WTC11 (cell line): ENCODE data around the gene RHOB. TPM values are rescaled to one million over a fixed set of nuclear protein-coding genes. Genes with fewer than 3 reads are reported as not detected.

Experiments used
- ATAC-seq: fragments of 200-7000 bp; cut with Tn5 transposase; 2 replicates; pipeline ENCODE4 v1.10.0; 2021; ENCODE audit warnings: mild to moderate bottlenecking, moderate library complexity
- CTCF ChIA-PET: fragments of 300-600 bp; sonication (Branson Sonifier 250); formaldehyde crosslinking; loops from one replicate; lab custom pipeline; 2021; ENCODE audit warnings: antibody characterized with exemption; lab: Charles Lee
- POLR2A ChIA-PET: fragments of 350-600 bp; sonication (Branson Sonifier 250); formaldehyde crosslinking; loops from one replicate; lab custom pipeline; 2021; ENCODE audit warnings: antibody characterized with exemption; lab: Charles Lee
- DNase-seq: peaks from one replicate; pipeline ENCODE4 v3.0.0; 2021; ENCODE audit warnings: low spot score
- H3K27ac Mint-ChIP-seq: 2 replicates; pipeline ENCODE4 v1.8.0; 2021; ENCODE audit warnings: mixed read lengths
- H3K27me3 Mint-ChIP-seq: 2 replicates; pipeline ENCODE4 v1.8.0; 2021; ENCODE audit warnings: low read depth, mild to moderate bottlenecking, moderate library complexity, mixed read lengths
- H3K36me3 Mint-ChIP-seq: 2 replicates; pipeline ENCODE4 v1.8.0; 2021; ENCODE audit warnings: mixed read lengths
- H3K4me1 Mint-ChIP-seq: 2 replicates; pipeline ENCODE4 v1.8.0; 2022; ENCODE audit warnings: mixed read lengths
- H3K4me3 Mint-ChIP-seq: 2 replicates; pipeline ENCODE4 v1.8.0; 2021; ENCODE audit warnings: mild to moderate bottlenecking, moderate library complexity, mixed read lengths
- H3K9me3 Mint-ChIP-seq: 2 replicates; pipeline ENCODE4 v1.8.0; 2021; ENCODE audit warnings: mixed read lengths
- AR ChIP-seq: fragments of 250-450 bp; sonication (Bioruptor Pico); IDR thresholded peaks from 2 replicates; pipeline ENCODE4 v1.9.0; 2021; ENCODE audit warnings: mild to moderate bottlenecking
- ARID4B ChIP-seq: sonication (generic); formaldehyde crosslinking; IDR thresholded peaks from 2 replicates; pipeline ENCODE4 v1.8.0; 2023; ENCODE audit warnings: missing genetic modification reagents, mild to moderate bottlenecking, borderline replicate concordance
- CDX4 ChIP-seq: fragments of 250-450 bp; sonication (Bioruptor Pico); IDR thresholded peaks from 2 replicates; pipeline ENCODE4 v1.9.0; 2021; ENCODE audit warnings: moderate library complexity, mild to moderate bottlenecking, inconsistent platforms, borderline replicate concordance
- ESRRA ChIP-seq: sonication (generic); formaldehyde crosslinking; IDR thresholded peaks from 2 replicates; pipeline ENCODE4 v1.8.1; 2022; ENCODE audit warnings: mild to moderate bottlenecking, missing genetic modification reagents, borderline replicate concordance
- ETV6 ChIP-seq: sonication (generic); formaldehyde crosslinking; IDR thresholded peaks from 2 replicates; pipeline ENCODE4 v1.8.1; 2022; ENCODE audit warnings: mild to moderate bottlenecking, missing genetic modification reagents
- FOXK1 ChIP-seq: sonication (generic); formaldehyde crosslinking; IDR thresholded peaks from 2 replicates; pipeline ENCODE4 v1.8.0; 2022; ENCODE audit warnings: mild to moderate bottlenecking, moderate library complexity, missing genetic modification reagents
- GABPB1 ChIP-seq: sonication (generic); formaldehyde crosslinking; IDR thresholded peaks from 2 replicates; pipeline ENCODE4 v1.8.1; 2023; ENCODE audit warnings: mild to moderate bottlenecking, missing genetic modification reagents
- NFE2L1 ChIP-seq: sonication (generic); formaldehyde crosslinking; IDR thresholded peaks from 2 replicates; pipeline ENCODE4 v1.8.1; 2023; ENCODE audit warnings: missing genetic modification reagents
- RORB ChIP-seq: fragments of 250-450 bp; sonication (Bioruptor Pico); IDR thresholded peaks from 2 replicates; pipeline ENCODE4 v1.9.0; 2021; ENCODE audit warnings: mild to moderate bottlenecking
- TEAD1 ChIP-seq: sonication (generic); formaldehyde crosslinking; IDR thresholded peaks from 2 replicates; pipeline ENCODE4 v1.8.0; 2022; ENCODE audit warnings: mild to moderate bottlenecking, missing genetic modification reagents
- ZNF138 ChIP-seq: sonication (generic); formaldehyde crosslinking; conservative IDR thresholded peaks from 2 replicates; pipeline ENCODE4 v1.8.1; 2022; ENCODE audit warnings: mild to moderate bottlenecking, moderate library complexity, missing genetic modification reagents
- ZNF423 ChIP-seq: fragments of 250-450 bp; sonication (Bioruptor Pico); IDR thresholded peaks from 2 replicates; pipeline ENCODE4 v2.1.2; 2022; ENCODE audit warnings: mild to moderate bottlenecking, moderate library complexity
- ZNF425 ChIP-seq: fragments of 250-450 bp; sonication (Bioruptor Pico); conservative IDR thresholded peaks from 2 replicates; pipeline ENCODE4 v1.9.0; 2021; ENCODE audit warnings: mild to moderate bottlenecking
- total RNA-seq: library from RNA; stranded (reverse); gene quantifications from 3 replicates; pipeline ENCODE4 v1.2.3, GENCODE V29; 2021

RHOB gene
- total RNA-seq, 1 experiment from 2014 or later: 20.4 TPM

GRCh38 chr2:20449501-20450200 is 2.8 kb downstream of the RHOB start:
- peaks cover 75% of the 10 kb centered on the region for H3K27me3 Mint-ChIP-seq
- no peaks in the 10 kb centered on the region for H3K36me3 Mint-ChIP-seq
- DNase-seq (no peak), ATAC-seq (no peak)
- H3K9me3 Mint-ChIP-seq: no peaks in the 10 kb centered on the region
- H3K4me3 Mint-ChIP-seq: peak overlapping the region; percentile 27
- ChIA-PET POLR2A (interaction anchor here (1.3 kb wide), 1 partner anchor 84 kb away, joined by 7 read pairs; no protein-coding TSS in a partner anchor), CTCF (interaction anchor here (0.9 to 3.2 kb wide), 8 partner anchors 35 to 202 kb away, joined by 3 to 14 read pairs (median 5); no protein-coding TSS in a partner anchor)
- H3K27ac Mint-ChIP-seq: no peak overlapping the region
- TF ChIP-seq ESRRA (CRISPR knock-in tag) (no peak), ZNF425 (no peak), RORB (CRISPR knock-in tag) (no peak), CDX4 (CRISPR knock-in tag) (0 out of 2 replicates have a peak, but pooled peaks have one; percentile 16), FOXK1 (CRISPR knock-in tag) (no peak), AR (CRISPR knock-in tag) (0 out of 2 replicates have a peak, but pooled peaks have one; percentile 26), TEAD1 (CRISPR knock-in tag) (no peak), ZNF138 (CRISPR knock-in tag) (no peak), NFE2L1 (no peak), ETV6 (no peak), GABPB1 (CRISPR knock-in tag) (0 out of 2 replicates have a peak, but pooled peaks have one; percentile 25)
- peaks cover 29% of the 10 kb centered on the region for H3K4me1 Mint-ChIP-seq

GRCh38 chr2:20450201-20450999 is 3.5 kb downstream of the RHOB start:
- Mint-ChIP-seq H3K27ac (no peak overlapping the region), H3K4me3 (no peak overlapping the region), H3K36me3 (no peaks in the 10 kb centered on the region), H3K4me1 (peaks cover 26% of the 10 kb centered on the region), H3K9me3 (no peaks in the 10 kb centered on the region), H3K27me3 (peaks cover 71% of the 10 kb centered on the region)
- ATAC-seq: no peak
- DNase-seq: peak; percentile 14
- ChIA-PET POLR2A (interaction anchor here (0.5 to 1.3 kb wide), 2 partner anchors 83 to 180 kb away, joined by 3 to 7 read pairs; no protein-coding TSS in a partner anchor), CTCF (interaction anchor here (0.8 to 3.2 kb wide), 9 partner anchors 8 to 201 kb away, joined by 3 to 14 read pairs (median 5); no protein-coding TSS in a partner anchor)
- TF ChIP-seq ARID4B: no peak
- TF ChIP-seq ZNF423 (CRISPR knock-in tag): peak; percentile 22; the same call in 1 of the 2 replicates
